Karpas-422 (cell line): Measurements from ENCODE around the gene OR2AT4. TPM values are rescaled to one million over a fixed set of nuclear protein-coding genes. Genes with fewer than 3 reads are reported as not detected.

Experiments
- DNase-seq: peaks from one replicate; pipeline ENCODE4 v3.0.0-alpha.2; 2015
- H2AFZ ChIP-seq: fragments of 200-600 bp; sonication (generic); 2 replicates; pipeline ENCODE4 v1.6.1; 2014; ENCODE audit warnings: antibody characterized with exemption, low read length, mixed read lengths
- H3K27ac ChIP-seq: fragments of 200-600 bp; sonication (generic); 2 replicates; pipeline ENCODE4 v1.5.1; 2014; ENCODE audit warnings: mild to moderate bottlenecking, low read length, moderate library complexity
- H3K27me3 ChIP-seq: fragments of 200-600 bp; sonication (generic); 2 replicates; pipeline ENCODE4 v1.6.1; 2014; ENCODE audit warnings: low read length, mixed read lengths
- H3K36me3 ChIP-seq: fragments of 200-600 bp; sonication (generic); 2 replicates; pipeline ENCODE4 v1.6.1; 2014; ENCODE audit warnings: low read length, mixed read lengths; ENCODE audit not compliant: insufficient read depth
- H3K4me1 ChIP-seq: fragments of 200-600 bp; sonication (generic); 2 replicates; pipeline ENCODE4 v1.6.1; 2014; ENCODE audit warnings: mild to moderate bottlenecking, low read length, mixed read lengths
- H3K4me2 ChIP-seq: fragments of 200-600 bp; sonication (generic); 2 replicates; pipeline ENCODE4 v1.6.1; 2014; ENCODE audit warnings: low read length, low read depth, mild to moderate bottlenecking; ENCODE audit not compliant: poor library complexity, severe bottlenecking
- H3K4me3 ChIP-seq: fragments of 200-600 bp; sonication (generic); 2 replicates; pipeline ENCODE4 v1.5.1; 2014; ENCODE audit warnings: mild to moderate bottlenecking, antibody characterized with exemption, low read length, mixed read lengths
- H3K79me2 ChIP-seq: fragments of 200-600 bp; sonication (generic); 2 replicates; pipeline ENCODE4 v1.6.1; 2014; ENCODE audit warnings: mild to moderate bottlenecking, low read length, mixed read lengths
- H3K9ac ChIP-seq: fragments of 200-600 bp; sonication (generic); 2 replicates; pipeline ENCODE4 v1.6.0; 2014; ENCODE audit warnings: low read length
- H3K9me2 ChIP-seq: fragments of 200-600 bp; sonication (generic), shearing (Covaris generic); replicated peaks from 2 replicates; pipeline ENCODE4 v1.6.0; 2014; ENCODE audit warnings: mild to moderate bottlenecking, low read length, moderate library complexity; ENCODE audit not compliant: insufficient read depth
- H3K9me3 ChIP-seq: fragments of 300-700, 200-600 bp; sonication (generic); 2 replicates; pipeline ENCODE4 v1.6.1; 2014; ENCODE audit warnings: low read length, mixed read lengths
- H4K20me1 ChIP-seq: fragments of 200-600 bp; sonication (generic); 2 replicates; pipeline ENCODE4 v1.6.1; 2014; ENCODE audit warnings: mild to moderate bottlenecking, antibody characterized with exemption, low read length, low read depth; ENCODE audit not compliant: insufficient read depth
- total RNA-seq: library from RNA; depleted of rRNA; stranded (reverse); fragments of >200 nt; shearing (Covaris generic); gene quantifications from 2 replicates; pipeline ENCODE4 v1.2.3, GENCODE V29; 2014; ENCODE audit warnings: low replicate concordance; rRNA removed

OR2AT4 gene
- 0.04 TPM in 1 of 2 replicates, not detected in the other for total RNA-seq

DNA sequence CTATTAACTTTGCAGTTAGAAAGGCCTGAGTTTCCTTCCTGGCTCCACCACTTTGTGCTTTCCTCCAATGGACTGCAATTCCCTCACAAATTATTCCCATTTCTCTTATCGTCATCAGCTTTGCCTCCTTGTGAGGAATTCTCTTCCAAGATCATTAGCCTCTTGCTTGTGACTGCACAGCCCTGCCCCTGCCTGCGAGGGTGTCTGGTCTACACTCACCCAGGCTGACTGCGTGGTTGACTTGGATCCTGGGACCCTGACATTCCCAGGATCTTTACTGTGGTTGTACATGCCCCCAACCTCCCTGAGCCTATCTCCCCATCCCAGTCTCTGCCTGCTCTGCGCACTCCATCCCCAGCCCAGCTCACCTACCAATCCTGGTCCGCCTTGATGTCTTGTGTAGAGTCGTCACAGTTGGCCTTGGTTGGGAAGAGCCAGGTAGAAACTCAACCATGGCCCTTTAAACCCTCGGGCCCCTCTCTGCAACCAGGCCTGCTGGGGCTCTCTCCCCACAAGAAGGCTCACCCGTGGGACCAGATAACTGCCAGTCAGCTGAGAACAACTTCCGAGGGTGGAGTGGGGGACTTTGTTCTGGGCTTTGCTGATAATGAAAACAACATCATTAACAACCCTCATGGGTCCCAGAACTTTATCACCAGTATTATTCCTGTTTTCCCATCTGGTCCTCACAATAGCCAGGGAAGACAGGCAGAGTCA is at the start of gene OR2AT4:
OR2AT4 (minus strand) TSS at position 421 of the 717 bp plus-strand sequence.
- DNase-seq: no peak
- Histone ChIP-seq H3K36me3 (no peaks in the 10 kb centered on the region), H3K4me1 (peaks cover 8% of the 10 kb centered on the region), H3K9ac (no peak within 1 kb of the TSS), H4K20me1 (no peaks in the 10 kb centered on the region), H3K4me3 (no peak within 1 kb of the TSS), H3K27ac (no peak within 1 kb of the TSS), H2AFZ (no peak within 1 kb of the TSS), H3K79me2 (no peaks in the 10 kb centered on the region), H3K4me2 (no peak within 1 kb of the TSS), H3K9me2 (no peaks in the 10 kb centered on the region), H3K9me3 (no peaks in the 10 kb centered on the region), H3K27me3 (no peaks in the 10 kb centered on the region)

DNA sequence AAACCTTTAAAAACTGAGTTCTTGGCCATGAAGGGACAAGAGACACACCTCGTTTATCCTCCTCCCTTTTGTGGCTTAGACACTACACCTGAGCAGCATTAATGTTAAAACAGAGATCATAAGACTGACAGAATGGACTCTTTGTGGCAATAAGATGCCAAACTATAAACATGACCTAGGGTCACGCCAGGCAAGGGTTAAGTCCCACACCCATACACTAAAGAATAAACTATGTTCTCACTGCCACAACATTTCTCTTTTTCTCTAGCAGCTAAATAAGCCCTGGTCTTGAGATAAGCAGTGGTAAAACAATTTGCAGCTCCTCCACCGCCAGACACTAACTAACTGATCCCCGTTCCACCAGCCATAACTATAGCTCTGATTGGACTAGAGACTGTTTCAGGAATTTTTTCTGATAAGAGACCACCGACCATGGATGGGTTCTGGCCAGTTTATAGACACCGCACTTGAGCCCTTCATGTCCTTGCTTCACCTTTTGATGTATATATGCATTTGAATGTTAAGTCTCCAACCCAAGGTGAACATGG is 49.4 kb upstream of the OR2AT4 start:
- Histone ChIP-seq H2AFZ (no peak overlapping the region), H3K79me2 (no peaks in the 10 kb centered on the region), H3K4me3 (no peak overlapping the region), H3K27ac (no peak overlapping the region), H4K20me1 (no peaks in the 10 kb centered on the region), H3K36me3 (no peaks in the 10 kb centered on the region), H3K27me3 (no peaks in the 10 kb centered on the region), H3K4me2 (no peak overlapping the region), H3K9me3 (no peaks in the 10 kb centered on the region), H3K4me1 (peaks cover 24% of the 10 kb centered on the region), H3K9me2 (no peaks in the 10 kb centered on the region), H3K9ac (no peak overlapping the region)
- DNase-seq: no peak

GRCh38 chr11:75145196-75145971 is 48.7 kb upstream of the OR2AT4 start:
- Histone ChIP-seq H2AFZ (no peak overlapping the region), H3K36me3 (no peaks in the 10 kb centered on the region), H3K4me2 (no peak overlapping the region), H3K9ac (no peak overlapping the region), H3K9me2 (no peaks in the 10 kb centered on the region), H3K27me3 (no peaks in the 10 kb centered on the region), H4K20me1 (no peaks in the 10 kb centered on the region), H3K27ac (no peak overlapping the region), H3K4me1 (peaks cover 31% of the 10 kb centered on the region), H3K4me3 (no peak overlapping the region), H3K79me2 (no peaks in the 10 kb centered on the region), H3K9me3 (no peaks in the 10 kb centered on the region)
- no peak for DNase-seq

- no peak for DNase-seq
- Histone ChIP-seq H2AFZ (no peak overlapping the region), H3K9ac (no peak overlapping the region), H3K27ac (no peak overlapping the region), H3K79me2 (no peaks in the 10 kb centered on the region), H3K36me3 (no peaks in the 10 kb centered on the region), H3K4me3 (no peak overlapping the region), H3K9me2 (no peaks in the 10 kb centered on the region), H3K27me3 (no peaks in the 10 kb centered on the region), H4K20me1 (no peaks in the 10 kb centered on the region), H3K9me3 (no peaks in the 10 kb centered on the region), H3K4me2 (no peak overlapping the region), H3K4me1 (peaks cover 35% of the 10 kb centered on the region)
Observed at GRCh38 chr11:75144716-75145014, 48.0 kb upstream of the OR2AT4 start.

DNA sequence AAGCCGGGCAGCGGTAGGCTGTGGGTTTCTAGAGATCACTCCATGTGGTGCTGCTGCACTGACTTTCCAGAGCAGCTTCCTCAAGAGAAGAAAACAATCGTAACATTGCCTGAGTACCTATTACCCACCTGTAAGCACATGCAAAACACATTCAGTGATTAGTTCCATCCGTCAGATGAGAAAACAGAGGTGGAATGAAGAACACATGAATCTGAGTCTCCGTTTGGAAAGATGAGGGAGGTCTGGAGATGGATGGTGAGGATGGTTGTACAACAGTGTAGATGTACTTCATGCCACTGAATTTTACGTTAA is 46.7 kb upstream of the OR2AT4 start:
- no peaks in the 10 kb centered on the region for H3K27me3 ChIP-seq
- peak overlapping the region; percentile 2; the same call in 1 of the 2 replicates for H3K9ac ChIP-seq
- no peaks in the 10 kb centered on the region for H3K36me3 ChIP-seq
- H3K79me2 ChIP-seq: no peaks in the 10 kb centered on the region
- DNase-seq: no peak
- peaks cover 35% of the 10 kb centered on the region for H3K4me1 ChIP-seq
- H3K4me3 ChIP-seq: no peak overlapping the region
- H3K27ac ChIP-seq: peak overlapping the region; percentile 16; the same call in 1 of the 2 replicates
- no peaks in the 10 kb centered on the region for H3K9me2 ChIP-seq
- peak overlapping the region; percentile 23; the same call in 1 of the 2 replicates for H2AFZ ChIP-seq
- H3K4me2 ChIP-seq: peak overlapping the region; percentile 5
- no peaks in the 10 kb centered on the region for H3K9me3 ChIP-seq
- no peaks in the 10 kb centered on the region for H4K20me1 ChIP-seq

DNA sequence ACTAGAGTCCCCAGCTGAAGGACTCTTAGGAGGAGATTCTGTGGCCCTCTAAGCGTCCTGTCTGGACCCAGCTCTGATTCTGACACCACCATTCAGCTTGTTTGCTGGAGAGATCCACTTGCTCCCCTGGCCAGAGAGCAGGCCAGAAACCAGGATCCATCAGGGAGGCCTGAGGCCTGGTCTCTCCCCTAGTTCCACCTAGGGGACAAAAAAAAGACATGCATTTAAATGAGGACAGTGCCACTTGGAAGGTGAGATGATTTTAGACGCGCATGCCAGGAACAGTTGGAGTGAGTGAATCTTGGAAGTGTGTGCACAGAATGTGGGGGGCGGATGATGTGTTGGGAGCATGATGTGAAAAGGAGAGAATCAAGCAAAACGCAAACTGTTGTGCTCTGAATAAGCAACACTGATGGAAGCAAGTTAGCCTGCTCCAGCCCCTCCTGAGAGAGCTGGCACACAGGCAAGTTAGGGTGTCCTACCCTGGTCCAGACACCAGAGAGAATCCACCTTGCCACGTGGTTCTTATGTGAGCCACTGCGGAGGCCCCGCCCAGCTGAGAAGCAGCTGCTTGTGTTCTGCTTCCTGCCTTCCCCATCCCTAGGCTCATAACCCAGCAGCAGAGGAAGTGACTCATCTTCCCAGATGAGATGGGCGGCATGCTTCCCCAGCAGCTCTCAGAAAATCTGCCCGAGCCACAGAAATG is 46.2 kb upstream of the OR2AT4 start:
- peak overlapping the region; percentile 5 for H3K4me2 ChIP-seq
- H3K36me3 ChIP-seq: no peaks in the 10 kb centered on the region
- no peak overlapping the region for H3K4me3 ChIP-seq
- H3K27ac ChIP-seq: peak overlapping the region; percentile 16; the same call in 1 of the 2 replicates
- no peaks in the 10 kb centered on the region for H3K9me3 ChIP-seq
- peak overlapping the region; percentile 2; the same call in 1 of the 2 replicates for H3K9ac ChIP-seq
- H3K79me2 ChIP-seq: no peaks in the 10 kb centered on the region
- peak overlapping the region; percentile 23; the same call in 1 of the 2 replicates for H2AFZ ChIP-seq
- H3K9me2 ChIP-seq: no peaks in the 10 kb centered on the region
- peak; percentile 77 for DNase-seq
- no peaks in the 10 kb centered on the region for H4K20me1 ChIP-seq
- H3K4me1 ChIP-seq: peaks cover 35% of the 10 kb centered on the region
- no peaks in the 10 kb centered on the region for H3K27me3 ChIP-seq

- Histone ChIP-seq H3K4me1 (peaks cover 35% of the 10 kb centered on the region), H3K4me3 (peak overlapping the region; percentile 16; the same call in 1 of the 2 replicates), H3K79me2 (no peaks in the 10 kb centered on the region), H2AFZ (no peak overlapping the region), H4K20me1 (no peaks in the 10 kb centered on the region), H3K9me2 (no peaks in the 10 kb centered on the region), H3K27ac (peak overlapping the region; percentile 33; the same call in 1 of the 2 replicates), H3K9me3 (no peaks in the 10 kb centered on the region), H3K4me2 (peak overlapping the region; percentile 31), H3K27me3 (no peaks in the 10 kb centered on the region), H3K36me3 (no peaks in the 10 kb centered on the region), H3K9ac (no peak overlapping the region; the same call in 1 of the 2 replicates)
- DNase-seq: no peak
Observed at GRCh38 chr11:75141166-75141565, 44.5 kb upstream of the OR2AT4 start.
